LNCaP clone FGC (cell line): ENCODE data around the gene SMG1.

Experiments
- DNase-seq: peaks from one replicate; pipeline ENCODE4 v3.0.0-alpha.2; 2011; ENCODE audit warnings: low read depth
- H3K4me3 ChIP-seq: 2 replicates; pipeline ENCODE4 v1.5.1; 2011; ENCODE audit warnings: mild to moderate bottlenecking, low read depth, low read length, control low read depth
- TF ChIP-seq, protein P1 (sequence below): IDR thresholded peaks from 2 replicates; pipeline ENCODE4 v1.5.1; 2012; ENCODE audit warnings: mild to moderate bottlenecking; ENCODE audit not compliant: control insufficient read depth, insufficient read depth; ENCODE audit errors: extremely low read depth

SMG1 gene

GRCh38 chr16:18804540-18804939 lies 121.7 kb downstream of the SMG1 start:
- DNase-seq, result no peak
- TF ChIP-seq, protein P1, sequence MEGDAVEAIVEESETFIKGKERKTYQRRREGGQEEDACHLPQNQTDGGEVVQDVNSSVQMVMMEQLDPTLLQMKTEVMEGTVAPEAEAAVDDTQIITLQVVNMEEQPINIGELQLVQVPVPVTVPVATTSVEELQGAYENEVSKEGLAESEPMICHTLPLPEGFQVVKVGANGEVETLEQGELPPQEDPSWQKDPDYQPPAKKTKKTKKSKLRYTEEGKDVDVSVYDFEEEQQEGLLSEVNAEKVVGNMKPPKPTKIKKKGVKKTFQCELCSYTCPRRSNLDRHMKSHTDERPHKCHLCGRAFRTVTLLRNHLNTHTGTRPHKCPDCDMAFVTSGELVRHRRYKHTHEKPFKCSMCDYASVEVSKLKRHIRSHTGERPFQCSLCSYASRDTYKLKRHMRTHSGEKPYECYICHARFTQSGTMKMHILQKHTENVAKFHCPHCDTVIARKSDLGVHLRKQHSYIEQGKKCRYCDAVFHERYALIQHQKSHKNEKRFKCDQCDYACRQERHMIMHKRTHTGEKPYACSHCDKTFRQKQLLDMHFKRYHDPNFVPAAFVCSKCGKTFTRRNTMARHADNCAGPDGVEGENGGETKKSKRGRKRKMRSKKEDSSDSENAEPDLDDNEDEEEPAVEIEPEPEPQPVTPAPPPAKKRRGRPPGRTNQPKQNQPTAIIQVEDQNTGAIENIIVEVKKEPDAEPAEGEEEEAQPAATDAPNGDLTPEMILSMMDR, result no peak
- H3K4me3 ChIP-seq, result no peak overlapping the region

GRCh38 chr16:18803569-18804462 lies 122.4 kb downstream of the SMG1 start:
- TF ChIP-seq, protein P1, result no peak
- DNase-seq, result no peak
- H3K4me3 ChIP-seq, result no peak overlapping the region

DNA sequence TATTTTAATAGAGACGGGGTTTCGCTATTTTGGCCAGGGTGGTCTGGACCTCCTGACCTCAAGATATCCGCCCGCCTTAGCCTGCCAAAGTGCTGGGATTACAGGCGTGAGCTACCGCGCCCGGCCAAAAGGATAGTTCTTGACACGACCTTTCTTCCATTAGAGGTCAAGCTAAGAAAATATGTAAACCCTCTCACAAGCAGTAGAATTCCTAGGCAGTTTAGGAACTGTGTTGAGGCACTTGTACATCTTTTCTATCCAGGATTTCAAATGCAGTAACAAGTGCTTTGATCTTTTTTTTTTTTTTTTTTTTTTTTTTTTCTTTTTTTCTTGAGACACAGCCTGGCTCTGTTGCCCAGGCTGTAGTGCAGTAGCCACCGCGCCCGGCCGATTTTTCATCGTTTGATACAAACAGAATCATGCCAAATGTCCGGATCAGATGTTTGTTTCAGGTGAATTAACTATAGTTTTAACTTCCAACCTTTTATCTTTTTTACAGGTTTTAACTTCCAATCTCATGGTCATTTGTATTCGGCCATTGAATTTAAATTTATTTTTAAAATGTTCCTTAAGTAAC lies 123.4 kb downstream of the SMG1 start:
- H3K4me3 ChIP-seq, result no peak overlapping the region
- no peak for DNase-seq
- TF ChIP-seq, protein P1, result no peak

DNA sequence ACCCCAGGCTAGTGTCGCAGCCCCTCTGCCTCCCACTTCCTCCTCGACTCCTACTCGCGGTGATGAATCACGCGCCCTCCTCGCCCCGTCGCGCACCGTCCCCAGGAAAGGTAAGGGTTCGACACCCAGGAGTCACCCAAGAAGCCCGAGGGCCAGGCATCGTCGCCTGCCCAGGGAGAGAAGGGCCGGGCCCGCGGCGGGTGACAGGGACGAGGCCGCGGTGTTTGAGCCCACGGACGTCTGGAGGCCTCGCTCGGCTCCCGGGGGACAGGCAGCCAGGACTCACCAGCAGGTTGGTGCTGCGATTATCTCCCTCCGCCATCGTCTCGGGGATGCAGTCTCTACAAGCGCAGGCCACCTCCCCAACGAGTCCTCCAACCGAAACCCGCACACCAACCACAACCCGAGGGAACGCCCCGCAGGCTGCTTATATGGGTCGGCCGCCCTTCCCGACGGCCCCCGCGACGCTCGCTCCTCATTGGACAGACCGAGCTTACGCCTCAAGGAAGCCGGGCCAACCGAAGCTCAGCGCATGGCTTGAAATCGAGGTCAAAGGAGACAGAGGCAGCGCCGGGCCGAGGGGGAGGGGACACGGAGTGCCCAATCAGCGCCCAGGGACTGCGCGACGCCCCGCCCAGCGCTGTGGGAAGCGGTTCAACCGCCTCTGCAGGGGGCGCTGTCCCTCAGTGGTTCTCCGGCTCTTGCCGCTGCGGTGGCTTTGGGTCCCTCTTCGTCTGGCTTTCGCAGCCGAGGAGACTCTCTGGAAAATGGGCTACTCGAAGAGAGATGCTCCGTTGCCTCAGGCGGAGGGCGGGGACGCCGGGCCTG lies 124.8 kb downstream of the SMG1 start, which contains the start of gene ARL6IP1:
Gene ARL6IP1 (minus strand): TSS at position 405 of the 828 bp plus-strand sequence. CDS start 83 bp downstream, at position 322.
- H3K4me3 ChIP-seq, result peak within 1 kb of the TSS; percentile 73
- peak; percentile 98 for DNase-seq
- TF ChIP-seq, protein P1, result peak; percentile 89

DNA sequence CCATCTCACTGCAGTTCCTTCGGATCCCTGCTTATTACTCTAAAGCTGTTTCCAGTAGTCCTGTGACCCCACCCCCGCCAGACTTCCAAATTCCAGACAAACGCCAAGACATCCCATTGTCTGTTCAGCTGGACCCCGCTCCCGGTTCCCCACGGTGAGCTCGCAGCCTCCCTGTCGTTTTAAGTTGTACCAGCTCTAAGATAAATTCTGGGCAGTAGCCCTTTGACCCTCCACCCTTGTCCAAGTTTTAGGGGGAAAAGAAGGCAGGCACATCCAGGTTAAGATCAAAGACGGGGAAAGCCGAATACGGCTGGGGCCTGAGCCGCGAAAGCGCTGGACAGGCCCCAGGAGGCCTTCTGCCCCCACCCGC lies 125.4 kb downstream of the SMG1 start:
- DNase-seq, result no peak
- TF ChIP-seq, protein P1, result no peak

GRCh38 chr16:18800293-18800692 lies 125.9 kb downstream of the SMG1 start:
- TF ChIP-seq, protein P1, result no peak
- no peak for DNase-seq
- peak overlapping the region; percentile 73 for H3K4me3 ChIP-seq

More for the DNA sequence above, 125.4 kb downstream of the SMG1 start:
- peak overlapping the region; percentile 73 for H3K4me3 ChIP-seq
